Measurements from ENCODE around the gene PNMA6E.

Gene PNMA6E

DNA sequence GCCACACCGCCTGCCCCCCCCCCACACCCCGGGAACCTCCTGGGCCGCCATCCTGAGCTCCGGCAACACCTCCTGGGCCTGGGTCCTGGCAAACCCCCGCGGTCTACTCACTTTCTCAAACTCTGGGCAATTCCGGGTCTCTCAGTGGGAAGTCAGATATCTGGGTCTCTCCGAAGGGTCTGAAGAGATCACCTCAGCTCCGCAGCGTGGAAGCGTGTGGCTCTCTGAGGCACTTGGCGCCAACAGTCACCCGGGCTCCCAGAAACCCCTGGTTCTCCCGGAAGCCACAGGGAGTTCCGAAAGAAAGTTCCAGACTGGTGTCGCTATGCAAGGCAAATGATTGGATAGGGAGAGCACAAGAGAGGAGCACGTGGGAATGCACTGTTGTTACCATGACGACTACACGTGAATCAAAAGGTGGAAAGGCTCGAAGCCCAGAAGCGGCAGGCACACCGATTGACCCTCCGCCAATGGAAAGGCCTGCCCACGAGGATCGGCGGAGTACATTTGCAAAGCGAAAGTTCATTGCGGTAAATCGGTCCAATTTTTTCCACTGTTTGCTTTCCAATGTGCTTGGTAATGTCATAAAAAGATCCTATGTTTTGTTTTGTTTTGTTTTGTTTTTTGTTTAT lies at the start of gene PNMA6E:
TSS of gene PNMA6E (minus strand) at position 218 of the 632 bp plus-strand sequence. CDS start 2,501 bp downstream, outside the sequence.
- no peak for DNase-seq (ENCODE audit: low read depth)
- TF ChIP-seq, protein P1, sequence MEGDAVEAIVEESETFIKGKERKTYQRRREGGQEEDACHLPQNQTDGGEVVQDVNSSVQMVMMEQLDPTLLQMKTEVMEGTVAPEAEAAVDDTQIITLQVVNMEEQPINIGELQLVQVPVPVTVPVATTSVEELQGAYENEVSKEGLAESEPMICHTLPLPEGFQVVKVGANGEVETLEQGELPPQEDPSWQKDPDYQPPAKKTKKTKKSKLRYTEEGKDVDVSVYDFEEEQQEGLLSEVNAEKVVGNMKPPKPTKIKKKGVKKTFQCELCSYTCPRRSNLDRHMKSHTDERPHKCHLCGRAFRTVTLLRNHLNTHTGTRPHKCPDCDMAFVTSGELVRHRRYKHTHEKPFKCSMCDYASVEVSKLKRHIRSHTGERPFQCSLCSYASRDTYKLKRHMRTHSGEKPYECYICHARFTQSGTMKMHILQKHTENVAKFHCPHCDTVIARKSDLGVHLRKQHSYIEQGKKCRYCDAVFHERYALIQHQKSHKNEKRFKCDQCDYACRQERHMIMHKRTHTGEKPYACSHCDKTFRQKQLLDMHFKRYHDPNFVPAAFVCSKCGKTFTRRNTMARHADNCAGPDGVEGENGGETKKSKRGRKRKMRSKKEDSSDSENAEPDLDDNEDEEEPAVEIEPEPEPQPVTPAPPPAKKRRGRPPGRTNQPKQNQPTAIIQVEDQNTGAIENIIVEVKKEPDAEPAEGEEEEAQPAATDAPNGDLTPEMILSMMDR (IDR thresholded peaks at IDR 0.05; ENCODE audit: low read depth, low read length): no peak
- no peak for TF ChIP-seq MAX (IDR thresholded peaks at IDR 0.05; ENCODE audit: low read depth, low read length)
- no peak for TF ChIP-seq POLR2A (IDR thresholded peaks at IDR 0.05; ENCODE audit: extremely low read depth, insufficient read length)
- TF ChIP-seq MYC (IDR thresholded peaks at IDR 0.05; ENCODE audit: low read depth, low read length): no peak
- H3K4me3 ChIP-seq (ENCODE audit: low read depth, low read length): no peak within 1 kb of the TSS

- no peak for TF ChIP-seq MYC (IDR thresholded peaks at IDR 0.05; ENCODE audit: low read depth, low read length)
- TF ChIP-seq, protein P1 (IDR thresholded peaks at IDR 0.05; ENCODE audit: low read depth, low read length): no peak
- no peak overlapping the region for H3K4me3 ChIP-seq (ENCODE audit: low read depth, low read length)
- DNase-seq (ENCODE audit: low read depth): no peak
Observed at GRCh38 chrX:153450949-153451277, 49.8 kb upstream of the PNMA6E start.

- DNase-seq (ENCODE audit: low read depth): no peak
- TF ChIP-seq MYC (IDR thresholded peaks at IDR 0.05; ENCODE audit: low read depth, low read length) (no peak), MAX (IDR thresholded peaks at IDR 0.05; ENCODE audit: low read depth, low read length) (no peak), POLR2A (IDR thresholded peaks at IDR 0.05; ENCODE audit: extremely low read depth, insufficient read length) (no peak)
- TF ChIP-seq, protein P1 (IDR thresholded peaks at IDR 0.05; ENCODE audit: low read depth, low read length): no peak
- H3K4me3 ChIP-seq (ENCODE audit: low read depth, low read length): no peak overlapping the region
Observed at GRCh38 chrX:153450114-153450948, 49.2 kb upstream of the PNMA6E start.

DNA sequence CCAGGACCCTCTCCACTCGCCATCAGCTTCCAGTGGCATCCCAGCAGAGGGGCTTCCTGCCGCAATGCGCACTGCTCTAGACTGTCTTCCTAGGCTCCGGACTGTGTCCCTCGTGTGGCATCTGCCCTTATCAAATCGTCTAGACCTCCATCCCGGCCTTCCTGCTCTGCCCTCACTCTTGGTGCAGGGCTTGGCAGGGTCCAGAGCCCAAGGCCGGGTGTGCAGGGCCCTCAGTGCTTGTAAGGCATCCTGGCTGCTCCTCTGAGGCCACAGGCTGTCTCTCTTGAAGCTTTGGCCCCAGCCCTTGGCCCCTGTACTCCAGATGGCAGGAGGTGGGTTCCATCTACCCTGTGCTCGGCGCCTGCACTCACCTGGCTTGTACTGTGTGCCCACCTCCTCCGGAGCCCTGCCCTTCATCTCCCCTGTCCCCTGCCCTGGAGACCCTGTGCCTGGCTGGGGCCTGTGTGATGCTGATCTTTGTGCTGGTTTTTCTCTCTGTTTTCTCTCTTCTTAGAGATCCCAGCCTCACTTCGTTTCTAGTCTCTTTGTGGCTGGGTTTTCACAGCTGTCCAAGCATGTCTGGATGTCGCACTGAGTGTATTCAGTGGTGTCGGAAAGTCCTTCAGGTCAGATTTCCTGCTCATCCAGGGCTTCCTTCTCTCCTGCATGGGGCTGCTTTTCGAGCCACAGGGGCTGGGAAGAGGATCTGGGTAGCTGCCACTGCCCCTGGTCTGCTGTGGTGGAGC lies 48.4 kb upstream of the PNMA6E start:
- DNase-seq (ENCODE audit: low read depth): no peak
- TF ChIP-seq MAX (IDR thresholded peaks at IDR 0.05; ENCODE audit: low read depth, low read length) (no peak), MYC (IDR thresholded peaks at IDR 0.05; ENCODE audit: low read depth, low read length) (no peak), POLR2A (IDR thresholded peaks at IDR 0.05; ENCODE audit: extremely low read depth, insufficient read length) (no peak)
- TF ChIP-seq, protein P1 (IDR thresholded peaks at IDR 0.05; ENCODE audit: low read depth, low read length): no peak

DNA sequence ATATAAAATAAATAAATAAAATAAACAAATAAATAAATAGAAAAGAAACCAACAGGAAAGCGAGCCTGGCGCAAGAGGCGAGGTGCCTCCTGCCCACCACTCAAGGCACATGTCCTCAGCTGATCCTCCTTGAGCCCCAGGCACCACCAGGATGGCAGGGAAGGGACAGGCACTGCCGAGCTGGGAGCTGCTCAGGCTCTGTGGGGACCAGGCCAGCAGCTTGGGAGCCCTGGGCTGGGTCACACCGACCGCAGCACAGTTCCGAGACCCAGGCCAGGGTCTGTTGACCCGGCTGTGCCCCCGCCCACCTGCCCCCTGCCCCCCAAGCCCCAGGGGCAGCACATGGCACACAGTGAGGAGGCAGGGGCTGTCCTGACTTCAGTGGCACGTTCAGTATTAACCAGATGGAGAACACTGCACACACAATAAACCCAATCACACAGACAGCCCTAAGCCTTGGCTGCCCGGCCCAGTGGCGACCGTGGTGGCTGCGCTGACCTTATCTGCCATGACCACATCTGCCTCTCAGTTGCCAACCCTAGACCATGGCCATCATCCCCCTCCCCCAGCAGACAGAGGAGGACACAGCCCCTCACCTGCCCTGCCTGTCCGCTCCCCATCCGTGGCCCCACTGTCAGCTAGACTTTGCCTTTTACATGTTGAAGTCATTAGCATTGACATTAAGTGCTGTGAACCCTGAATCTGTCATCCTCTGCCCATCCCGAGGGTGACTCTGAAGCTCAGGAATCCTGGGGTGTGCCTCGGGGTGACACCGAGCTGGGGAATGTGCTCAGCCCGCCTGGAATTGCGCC lies 47.6 kb upstream of the PNMA6E start:
- TF ChIP-seq POLR2A (IDR thresholded peaks at IDR 0.05; ENCODE audit: extremely low read depth, insufficient read length) (no peak), MAX (IDR thresholded peaks at IDR 0.05; ENCODE audit: low read depth, low read length) (no peak), MYC (IDR thresholded peaks at IDR 0.05; ENCODE audit: low read depth, low read length) (no peak)
- TF ChIP-seq, protein P1 (IDR thresholded peaks at IDR 0.05; ENCODE audit: low read depth, low read length): no peak
- no peak for DNase-seq (ENCODE audit: low read depth)
- H3K4me3 ChIP-seq (ENCODE audit: low read depth, low read length): no peak overlapping the region

More for the DNA sequence above, 48.4 kb upstream of the PNMA6E start:
- no peak overlapping the region for H3K4me3 ChIP-seq (ENCODE audit: low read depth, low read length)
